Left cardiac atrium (tissue), 4 donors: ENCODE measurements around the gene DUSP22. TPM values are rescaled to one million over a fixed set of nuclear protein-coding genes. Genes with fewer than 3 reads are reported as not detected.
"Not testable (repeated sequence)": the region's sequence is repeated elsewhere in the genome, so short reads cannot be mapped to it uniquely, and the experiment has no call there.

Experiments
- ATAC-seq, 2 donors: fragments of 200-7000 bp; cut with Tn5 transposase; one replicate each; pipeline ENCODE4 v1.9.1; 2020; ENCODE audit warnings: mild to moderate bottlenecking in 2 of 2, moderate library complexity in 2 of 2
- DNase-seq: peaks from one replicate; pipeline ENCODE4 v3.0.0-alpha.2; 2020
- intact Hi-C, 2 donors: fragments of 100-400 bp; cut with DNase I; formaldehyde crosslinking; loops; one replicate each; pipeline versions ENCODE4 v1.14.1 to v1.15.1; 2022 to 2023
- total RNA-seq, 2 donors: library from RNA; stranded (reverse); fragmentation: NEBNext Ultra II Directional; extraction: Animal tissue kit (Norgen Biotek cat#: 25700); gene quantifications; one replicate each; pipeline ENCODE4 v1.2.1, GENCODE V29; 2021
- donor health status: DM: no; HTN: yes; CAD: no.
- donor health status: DM: no; HTN: yes; CAD: no; lungs with severe emphysema.
- donor health status: DM: yes; HTN: yes; CAD: no.
- donor health status: Dilated cardiomyopathy.

DUSP22 gene
- total RNA-seq, 2 donors from 2014 or later = 53.9 to 57.4 TPM

DNA sequence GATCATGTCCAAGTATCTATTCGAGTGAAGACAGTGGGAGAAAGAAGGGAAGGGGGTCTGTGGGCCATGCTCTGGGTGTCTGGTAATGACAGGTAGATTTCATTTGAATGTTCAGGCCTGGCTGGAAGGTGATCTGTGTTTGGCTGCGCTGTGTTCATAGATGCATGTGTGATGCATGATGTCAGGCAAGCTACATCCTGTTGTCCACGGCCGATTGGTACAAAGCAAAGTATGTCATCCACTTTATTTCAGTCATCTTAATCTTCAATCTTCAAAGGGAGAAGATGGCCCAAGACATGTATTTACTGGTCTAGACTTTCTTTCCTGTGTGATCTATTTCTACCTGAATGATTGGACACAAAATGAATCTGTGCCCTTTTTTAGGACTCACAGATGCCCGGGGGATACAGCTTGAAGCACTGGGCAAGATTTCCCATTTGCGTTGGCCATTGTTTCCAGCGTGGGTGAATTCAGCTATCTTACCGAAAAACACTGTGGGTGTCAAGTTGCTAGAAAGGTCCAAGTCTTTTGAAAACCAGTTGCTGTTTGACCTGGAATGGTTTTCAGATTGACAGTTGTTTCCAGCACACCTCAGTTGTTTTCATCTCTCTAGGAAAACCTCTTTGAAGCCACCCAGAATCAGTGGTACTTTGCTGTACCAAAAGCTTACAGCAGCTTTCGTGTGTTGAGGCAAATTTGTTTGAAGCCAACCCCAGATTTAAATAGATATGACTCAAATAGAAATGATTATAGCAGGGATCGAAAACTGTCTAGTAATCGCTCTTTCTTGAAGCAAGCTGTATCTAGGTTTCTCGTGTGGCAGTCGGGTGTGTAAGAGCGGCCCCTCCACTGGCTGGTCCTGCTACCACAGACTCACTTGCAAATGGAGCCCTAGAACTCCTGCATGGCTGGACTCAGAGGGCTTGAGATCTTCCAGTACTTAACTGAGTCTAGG is 27.2 kb downstream of the DUSP22 start:
- ATAC-seq = no peak
- DNase-seq = no peak
- intact Hi-C loops = no loop called here

DNA sequence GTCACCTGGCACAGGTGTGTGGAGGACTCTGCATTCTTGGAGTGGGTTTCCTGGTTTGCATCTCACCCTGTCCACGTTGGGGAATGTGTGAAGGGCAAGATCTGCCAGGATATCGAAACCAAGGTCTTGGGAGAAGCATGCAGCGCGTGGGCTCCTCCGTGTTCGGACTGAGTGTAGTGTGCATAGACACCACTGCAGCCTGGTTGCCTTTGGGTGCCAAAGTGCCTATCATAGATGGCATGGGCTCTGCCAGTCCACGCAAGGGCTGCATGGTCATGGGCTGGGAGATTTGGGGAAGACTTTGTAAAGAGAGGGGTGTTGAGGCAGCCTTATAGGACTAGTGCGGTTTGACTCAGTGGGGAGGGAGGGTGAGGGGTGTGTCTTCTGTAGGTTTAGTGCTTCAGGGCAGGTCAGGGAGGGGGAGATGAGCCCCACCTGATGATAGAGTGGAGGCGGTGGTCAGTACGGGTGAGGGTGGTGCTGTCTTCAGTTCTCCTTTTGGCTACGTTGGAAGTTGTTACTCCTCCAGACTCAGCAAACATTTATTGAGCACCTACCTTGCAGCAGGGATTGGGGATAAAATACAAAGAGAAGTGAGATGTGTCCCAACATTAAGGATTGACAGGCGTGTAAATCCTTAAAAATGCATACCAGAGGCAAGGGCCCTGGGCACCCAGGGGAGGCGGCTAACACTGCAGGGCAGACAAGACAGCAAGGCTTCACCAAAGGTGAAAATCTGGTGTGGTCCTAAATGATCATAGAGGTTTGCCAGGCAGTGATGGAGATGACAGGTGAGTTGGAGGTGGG is 28.3 kb downstream of the DUSP22 start:
- intact Hi-C loops = no loop called here
- DNase-seq (no peak), ATAC-seq (no peak)

DNA sequence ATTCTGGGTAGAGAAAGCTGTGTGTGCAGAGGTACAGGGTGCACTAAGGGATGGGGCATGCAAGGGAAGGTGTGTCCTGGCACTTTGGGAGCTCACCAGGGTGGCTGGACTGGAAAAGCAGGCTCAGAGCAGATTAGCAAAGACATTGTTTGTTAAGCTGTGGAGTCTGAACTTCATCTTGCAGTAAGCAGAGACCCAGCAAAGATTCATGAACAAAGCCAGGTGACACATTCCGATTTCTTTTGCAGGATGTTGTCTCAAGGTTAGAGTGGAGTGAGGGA is 28.8 kb downstream of the DUSP22 start:
- intact Hi-C loops = no loop called here
- DNase-seq (no peak), ATAC-seq (no peak)

GRCh38 chr6:321536-322258 is 29.4 kb downstream of the DUSP22 start:
- intact Hi-C loops = no loop called here
- DNase-seq (no peak), ATAC-seq (no peak)

GRCh38 chr6:322259-322930 is 30.1 kb downstream of the DUSP22 start:
- DNase-seq (no peak), ATAC-seq (no peak)

DNA sequence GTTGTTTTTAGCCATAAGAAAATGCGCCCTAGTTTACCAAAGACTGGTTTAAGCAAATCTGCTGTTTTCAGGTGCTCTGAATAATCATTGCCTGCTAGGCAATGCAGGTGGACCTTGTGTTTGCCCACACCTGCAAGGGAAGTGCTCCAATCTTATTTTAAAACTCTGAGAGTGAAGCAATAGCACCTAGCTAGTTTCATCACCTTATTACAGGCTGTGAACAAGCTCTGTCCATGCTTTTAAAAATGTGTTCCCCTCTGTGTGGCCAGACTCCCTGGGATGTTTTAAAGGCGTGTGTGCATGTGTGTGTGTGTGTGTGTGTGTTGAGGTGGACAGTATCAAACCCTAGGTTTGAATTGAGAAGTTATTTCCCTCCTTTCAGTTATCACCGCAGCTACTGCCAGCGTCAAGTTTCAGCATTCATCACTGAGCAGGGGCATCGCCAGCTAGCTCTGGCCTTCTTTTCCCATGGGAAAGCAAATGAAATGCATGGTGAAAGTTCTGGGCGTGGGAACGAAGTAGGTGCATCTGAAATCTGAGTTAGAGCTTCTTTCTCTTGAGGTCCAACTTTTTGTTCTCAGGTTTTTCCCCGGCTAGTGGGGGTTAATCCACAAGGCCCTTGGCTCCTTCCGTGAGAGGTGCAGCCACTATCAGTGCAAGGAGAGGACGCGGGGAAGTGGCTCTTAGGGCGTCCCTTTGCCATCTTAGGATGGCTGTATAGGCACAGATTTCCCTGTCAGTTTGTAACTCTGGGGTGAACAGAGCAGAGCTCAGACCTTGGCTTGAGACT is 30.8 kb downstream of the DUSP22 start:
- ATAC-seq = no peak
- DNase-seq = no peak
- intact Hi-C loops = no loop called here

More at GRCh38 chr6:322259-322930, 30.1 kb downstream of the DUSP22 start:
- intact Hi-C loops = no loop called here

GRCh38 chr6:323730-324088 is 31.4 kb downstream of the DUSP22 start:
- ATAC-seq (no peak), DNase-seq (no peak)
- intact Hi-C loops = no loop called here

DNA sequence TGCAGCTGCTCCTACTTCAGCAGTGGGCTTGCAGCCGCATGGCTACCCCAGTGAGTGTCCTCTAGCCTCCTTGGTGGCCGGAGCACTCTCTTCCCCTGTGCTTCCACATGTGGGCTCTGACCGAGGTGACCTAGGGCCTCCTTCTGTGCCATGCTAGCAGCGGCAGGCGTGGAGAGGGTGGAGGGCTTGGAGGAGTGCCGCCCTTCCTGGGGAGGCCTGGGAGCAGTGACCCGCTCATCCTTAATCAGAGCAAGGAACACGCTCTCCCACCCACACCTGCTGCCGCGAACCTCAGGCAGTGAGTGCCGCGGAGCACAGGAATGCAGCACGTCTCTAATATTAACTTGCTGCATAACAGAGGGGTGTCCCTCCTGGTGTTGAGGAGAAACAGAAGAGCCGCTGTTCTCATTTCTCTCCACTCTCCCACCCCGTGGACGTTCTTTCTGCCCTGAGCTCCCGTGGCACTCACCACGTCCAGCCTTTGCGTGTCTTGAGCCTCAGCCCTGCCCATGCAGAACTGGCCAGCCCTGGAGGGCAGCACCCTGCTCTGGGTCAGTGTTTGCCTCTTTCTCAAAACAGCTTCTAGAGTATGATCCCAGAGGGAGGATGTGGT is 31.9 kb downstream of the DUSP22 start:
- ATAC-seq (no peak), DNase-seq (no peak)
- intact Hi-C loops = no loop called here

- intact Hi-C loops = no loop called here
- DNase-seq (no peak), ATAC-seq (no peak)
These were observed 32.4 kb downstream of the DUSP22 start for GRCh38 chr6:324729-325125.

DNA sequence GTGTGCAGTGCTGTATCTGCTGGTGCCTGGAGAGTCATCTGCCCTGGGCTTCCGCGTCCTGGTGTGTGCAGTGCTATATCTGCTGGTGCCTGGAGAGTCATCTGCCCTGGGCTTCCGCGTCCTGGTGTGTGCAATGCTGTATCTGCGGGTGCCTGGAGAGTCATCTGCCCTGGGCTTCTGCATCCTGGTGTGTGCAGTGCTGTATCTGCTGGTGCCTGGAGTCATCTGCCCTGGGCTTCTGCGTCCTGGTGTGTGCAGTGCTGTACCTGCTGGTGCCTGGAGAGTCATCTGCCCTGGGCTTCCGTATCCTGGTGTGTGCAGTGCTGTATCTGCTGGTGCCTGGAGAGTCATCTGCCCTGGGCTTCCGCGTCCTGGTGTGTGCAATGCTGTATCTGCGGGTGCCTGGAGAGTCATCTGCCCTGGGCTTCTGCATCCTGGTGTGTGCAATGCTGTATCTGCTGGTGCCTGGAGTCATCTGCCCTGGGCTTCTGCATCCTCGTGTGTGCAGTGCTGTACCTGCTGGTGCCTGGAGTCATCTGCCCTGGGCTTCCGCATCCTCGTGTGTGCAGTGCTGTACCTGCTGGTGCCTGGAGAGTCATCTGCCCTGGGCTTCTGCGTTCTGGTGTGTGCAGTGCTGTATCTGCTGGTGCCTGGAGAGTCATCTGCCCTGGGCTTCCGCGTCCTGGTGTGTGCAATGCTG is 33.0 kb downstream of the DUSP22 start:
- DNase-seq, intact Hi-C loops, ATAC-seq: not testable (repeated sequence)

GRCh38 chr6:326066-326465 is 33.8 kb downstream of the DUSP22 start:
- ATAC-seq, intact Hi-C loops, DNase-seq: not testable (repeated sequence)

- intact Hi-C loops = no loop called here
- ATAC-seq (no peak), DNase-seq (no peak)
These were observed 34.7 kb downstream of the DUSP22 start for GRCh38 chr6:326896-327537.

GRCh38 chr6:327538-328116 is 35.3 kb downstream of the DUSP22 start:
- DNase-seq (no peak), ATAC-seq (peak; percentile 31 to 41)
- intact Hi-C loops = no loop called here

DNA sequence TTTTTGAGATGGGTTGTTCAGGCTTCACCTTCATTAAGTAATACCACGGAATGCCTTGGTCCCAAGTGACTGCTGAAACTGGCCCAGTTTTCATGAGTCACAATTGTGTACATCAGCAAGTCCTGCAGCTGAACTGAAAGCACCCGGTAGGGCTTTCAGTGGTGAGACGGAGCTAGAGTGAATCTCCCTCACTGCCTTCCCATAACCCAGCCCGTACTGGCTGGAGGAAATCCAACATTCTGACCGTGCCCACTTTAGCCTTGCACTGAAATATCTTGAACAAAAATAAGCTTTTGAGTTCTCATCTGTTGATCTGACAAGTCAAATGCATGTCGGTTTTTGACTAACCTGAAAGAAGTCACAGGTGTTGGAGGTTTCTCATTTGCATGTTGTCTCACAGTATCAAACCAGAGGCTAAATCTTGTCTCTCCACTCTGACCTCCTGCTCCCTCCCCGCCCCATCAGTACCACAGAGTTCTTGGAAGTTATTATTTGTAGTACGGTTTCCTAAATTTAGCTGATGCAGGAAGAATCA is 35.9 kb downstream of the DUSP22 start:
- ATAC-seq (peak; percentile 70 to 81), DNase-seq (peak; percentile 59)
- intact Hi-C loops = no loop called here

- intact Hi-C loops = no loop called here
- no peak for DNase-seq
- no peak for ATAC-seq
These were observed 36.6 kb downstream of the DUSP22 start for GRCh38 chr6:328924-329323.

GRCh38 chr6:329888-330691 is 37.8 kb downstream of the DUSP22 start:
- intact Hi-C loops = no loop called here
- ATAC-seq = no peak
- DNase-seq = no peak
